Breast epithelium (tissue), 3 donors: Measurements from ENCODE around the gene JPH4.

Experiments used
- POLR2A ChIP-seq: fragments of 450-650 bp; IDR thresholded peaks from one replicate; pipeline ENCODE4 v1.6.1; 2016; ENCODE audit warnings: antibody characterized with exemption, mild to moderate bottlenecking, moderate library complexity
- POLR2AphosphoS5 ChIP-seq, 3 donors: sonication (generic); formaldehyde crosslinking; IDR thresholded peaks; one replicate each; pipeline ENCODE4 v1.6.1; 2017; ENCODE audit warnings: antibody characterized with exemption in 3 of 3
- TF ChIP-seq, protein P1 (sequence below), 3 donors: fragments of 450-650 bp; IDR thresholded peaks; one replicate each; pipeline ENCODE4 v1.5.1; 2016 to 2017; ENCODE audit warnings: antibody characterized with exemption in 3 of 3, mild to moderate bottlenecking in 3 of 3, moderate library complexity in 3 of 3

DNA sequence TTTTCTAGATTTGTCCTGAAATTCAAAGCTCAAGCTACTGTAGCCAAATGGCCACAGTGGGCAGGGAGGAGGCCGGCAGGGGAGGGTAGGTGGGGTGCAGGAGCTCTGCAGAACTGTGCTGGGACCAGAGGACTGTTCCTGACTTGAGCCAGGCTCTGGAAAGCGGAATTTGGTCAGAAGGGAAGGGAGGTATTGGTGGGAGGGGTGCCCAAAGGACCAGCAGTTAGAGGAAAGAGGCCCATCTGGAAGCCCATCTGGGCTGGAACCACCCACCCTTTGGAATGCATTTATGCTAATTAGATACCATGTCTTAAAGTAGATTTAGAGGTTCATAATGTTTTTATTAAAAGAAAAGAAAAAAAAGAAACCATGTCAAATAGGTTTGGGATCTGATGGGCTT lies 24.5 kb upstream of the JPH4 start:
- TF ChIP-seq, protein P1, sequence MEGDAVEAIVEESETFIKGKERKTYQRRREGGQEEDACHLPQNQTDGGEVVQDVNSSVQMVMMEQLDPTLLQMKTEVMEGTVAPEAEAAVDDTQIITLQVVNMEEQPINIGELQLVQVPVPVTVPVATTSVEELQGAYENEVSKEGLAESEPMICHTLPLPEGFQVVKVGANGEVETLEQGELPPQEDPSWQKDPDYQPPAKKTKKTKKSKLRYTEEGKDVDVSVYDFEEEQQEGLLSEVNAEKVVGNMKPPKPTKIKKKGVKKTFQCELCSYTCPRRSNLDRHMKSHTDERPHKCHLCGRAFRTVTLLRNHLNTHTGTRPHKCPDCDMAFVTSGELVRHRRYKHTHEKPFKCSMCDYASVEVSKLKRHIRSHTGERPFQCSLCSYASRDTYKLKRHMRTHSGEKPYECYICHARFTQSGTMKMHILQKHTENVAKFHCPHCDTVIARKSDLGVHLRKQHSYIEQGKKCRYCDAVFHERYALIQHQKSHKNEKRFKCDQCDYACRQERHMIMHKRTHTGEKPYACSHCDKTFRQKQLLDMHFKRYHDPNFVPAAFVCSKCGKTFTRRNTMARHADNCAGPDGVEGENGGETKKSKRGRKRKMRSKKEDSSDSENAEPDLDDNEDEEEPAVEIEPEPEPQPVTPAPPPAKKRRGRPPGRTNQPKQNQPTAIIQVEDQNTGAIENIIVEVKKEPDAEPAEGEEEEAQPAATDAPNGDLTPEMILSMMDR (IDR thresholded peaks at IDR 0.05): no peak
- TF ChIP-seq POLR2AphosphoS5 (IDR thresholded peaks at IDR 0.05): no peak
- no peak for TF ChIP-seq POLR2A
